ENCODE measurements around the gene MEGF8.

Gene MEGF8

GRCh38 chr19:42279155-42279901 is 46.1 kb upstream of the MEGF8 start:
- TF ChIP-seq, protein P1, sequence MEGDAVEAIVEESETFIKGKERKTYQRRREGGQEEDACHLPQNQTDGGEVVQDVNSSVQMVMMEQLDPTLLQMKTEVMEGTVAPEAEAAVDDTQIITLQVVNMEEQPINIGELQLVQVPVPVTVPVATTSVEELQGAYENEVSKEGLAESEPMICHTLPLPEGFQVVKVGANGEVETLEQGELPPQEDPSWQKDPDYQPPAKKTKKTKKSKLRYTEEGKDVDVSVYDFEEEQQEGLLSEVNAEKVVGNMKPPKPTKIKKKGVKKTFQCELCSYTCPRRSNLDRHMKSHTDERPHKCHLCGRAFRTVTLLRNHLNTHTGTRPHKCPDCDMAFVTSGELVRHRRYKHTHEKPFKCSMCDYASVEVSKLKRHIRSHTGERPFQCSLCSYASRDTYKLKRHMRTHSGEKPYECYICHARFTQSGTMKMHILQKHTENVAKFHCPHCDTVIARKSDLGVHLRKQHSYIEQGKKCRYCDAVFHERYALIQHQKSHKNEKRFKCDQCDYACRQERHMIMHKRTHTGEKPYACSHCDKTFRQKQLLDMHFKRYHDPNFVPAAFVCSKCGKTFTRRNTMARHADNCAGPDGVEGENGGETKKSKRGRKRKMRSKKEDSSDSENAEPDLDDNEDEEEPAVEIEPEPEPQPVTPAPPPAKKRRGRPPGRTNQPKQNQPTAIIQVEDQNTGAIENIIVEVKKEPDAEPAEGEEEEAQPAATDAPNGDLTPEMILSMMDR (IDR thresholded peaks at IDR 0.05; ENCODE audit: low read depth, low read length, missing control alignments) = no peak
- no peak for DNase-seq (ENCODE audit: extremely low read depth, low read depth)
- peak overlapping the region; percentile 59 for H3K4me3 ChIP-seq (replicated peaks; ENCODE audit: low read depth, low read length)

GRCh38 chr19:42279902-42280814 is 45.3 kb upstream of the MEGF8 start:
- no peak for DNase-seq (ENCODE audit: extremely low read depth, low read depth)
- H3K4me3 ChIP-seq (replicated peaks; ENCODE audit: low read depth, low read length) = peak overlapping the region; percentile 59
- TF ChIP-seq, protein P1 (IDR thresholded peaks at IDR 0.05; ENCODE audit: low read depth, low read length, missing control alignments) = peak; percentile 93

GRCh38 chr19:42280815-42281145 is 44.7 kb upstream of the MEGF8 start:
- no peak for DNase-seq (ENCODE audit: extremely low read depth, low read depth)

GRCh38 chr19:42281146-42281826 is 44.1 kb upstream of the MEGF8 start:
- H3K4me3 ChIP-seq (replicated peaks; ENCODE audit: low read depth, low read length) = peak overlapping the region; percentile 59
- no peak for DNase-seq (ENCODE audit: extremely low read depth, low read depth)
- TF ChIP-seq, protein P1 (IDR thresholded peaks at IDR 0.05; ENCODE audit: low read depth, low read length, missing control alignments) = no peak

More at GRCh38 chr19:42280815-42281145, 44.7 kb upstream of the MEGF8 start:
- peak overlapping the region; percentile 59 for H3K4me3 ChIP-seq (replicated peaks; ENCODE audit: low read depth, low read length)
- TF ChIP-seq, protein P1 (IDR thresholded peaks at IDR 0.05; ENCODE audit: low read depth, low read length, missing control alignments) = no peak

DNA sequence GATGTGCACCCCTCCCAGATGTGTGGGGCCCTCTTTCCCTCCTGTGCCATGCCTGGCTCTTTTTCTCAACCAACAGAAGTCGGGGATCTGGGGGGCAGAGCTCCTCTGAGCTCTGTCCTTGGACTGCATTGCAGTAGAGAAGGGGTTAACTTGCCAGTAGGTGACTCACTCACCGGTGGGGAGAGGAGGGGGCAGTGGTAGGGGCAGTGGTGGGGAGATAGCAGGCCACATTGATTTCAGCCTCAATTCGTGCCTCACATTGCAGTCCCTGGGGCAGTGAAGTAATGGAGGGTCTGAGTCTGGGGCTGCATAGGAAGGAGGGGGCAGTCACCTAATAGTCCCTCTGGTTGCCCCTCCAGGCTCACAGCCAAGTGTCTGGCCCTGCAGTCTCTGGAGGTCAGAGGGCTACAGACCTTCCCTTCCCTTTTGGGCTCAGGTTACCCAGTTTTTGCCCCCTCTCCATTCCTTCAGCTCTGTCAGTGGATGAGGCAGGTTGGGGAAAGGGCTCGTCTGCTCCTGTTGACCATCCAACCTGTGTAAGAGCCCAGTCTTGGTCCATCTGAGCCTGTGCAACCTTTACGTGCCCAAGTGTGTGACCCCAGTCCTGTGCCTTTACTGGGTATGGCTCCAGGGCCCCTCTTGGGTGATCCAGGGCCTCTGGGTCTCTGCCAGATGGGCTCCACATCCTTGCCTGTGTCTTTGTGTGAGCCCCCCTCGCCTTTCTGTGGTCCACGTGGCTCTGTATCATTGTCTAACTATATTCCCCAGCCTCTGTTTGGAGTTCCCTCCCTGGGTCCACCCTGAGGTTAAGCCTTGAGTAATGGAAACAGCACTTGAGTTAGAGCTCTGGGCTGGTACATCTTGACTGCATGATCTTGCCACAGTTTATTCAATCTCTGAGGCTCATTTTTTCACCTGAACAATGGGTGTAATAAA is 43.3 kb upstream of the MEGF8 start:
- TF ChIP-seq, protein P1 (IDR thresholded peaks at IDR 0.05; ENCODE audit: low read depth, low read length, missing control alignments) = no peak
- DNase-seq (ENCODE audit: extremely low read depth, low read depth) = no peak
- peak overlapping the region; percentile 59 for H3K4me3 ChIP-seq (replicated peaks; ENCODE audit: low read depth, low read length)

DNA sequence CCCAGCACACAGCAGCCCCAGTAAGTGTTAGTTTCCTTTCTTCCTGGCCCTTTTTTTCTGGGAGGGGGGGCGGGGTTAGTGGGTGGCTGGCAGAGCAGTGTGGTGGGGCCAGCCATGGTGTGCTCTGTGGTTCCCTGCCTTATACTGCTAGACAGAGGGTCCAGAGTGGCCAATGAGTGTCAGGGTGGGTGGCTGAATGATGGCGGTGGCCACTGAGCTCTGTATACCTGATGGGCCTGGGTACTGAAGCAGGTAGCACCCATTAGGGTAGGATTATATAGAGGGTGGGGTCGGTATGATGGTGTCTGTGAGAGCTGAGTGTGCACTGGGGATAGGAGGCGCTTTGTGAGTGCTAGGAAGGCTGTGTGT is 42.6 kb upstream of the MEGF8 start:
- no peak for DNase-seq (ENCODE audit: extremely low read depth, low read depth)
- peak overlapping the region; percentile 38 for H3K4me3 ChIP-seq (replicated peaks; ENCODE audit: low read depth, low read length)
- TF ChIP-seq, protein P1 (IDR thresholded peaks at IDR 0.05; ENCODE audit: low read depth, low read length, missing control alignments) = no peak

Measured in HFF-Myc (cell line).